Caki2 (cell line): Measurements from ENCODE around the gene SRSF6. TPM values are rescaled to one million over a fixed set of nuclear protein-coding genes. Genes with fewer than 3 reads are reported as not detected.
"Not testable (repeated sequence)": the region's sequence is repeated elsewhere in the genome, so short reads cannot be mapped to it uniquely, and the experiment has no call there.

Experiments used
- DNase-seq: peaks from one replicate; pipeline ENCODE4 v3.0.0-alpha.2; 2015; ENCODE audit warnings: low read depth
- in situ Hi-C: cut with HindIII; loops from 2 replicates; pipeline ENCODE4 v1.10.0; 2016; ENCODE audit warnings: low sequenced_read_pairs, low pct_unique_long_range_greater_than_20kb, mixed read lengths
- total RNA-seq: library from RNA; depleted of rRNA; stranded (reverse); fragments of >200 nt; shearing (Covaris generic); gene quantifications from 2 replicates; pipeline ENCODE4 v1.2.3, GENCODE V29; 2014; ENCODE audit warnings: low replicate concordance

The SRSF6 gene
- total RNA-seq, 1 experiment from 2014 or later = 13.1 TPM

DNA sequence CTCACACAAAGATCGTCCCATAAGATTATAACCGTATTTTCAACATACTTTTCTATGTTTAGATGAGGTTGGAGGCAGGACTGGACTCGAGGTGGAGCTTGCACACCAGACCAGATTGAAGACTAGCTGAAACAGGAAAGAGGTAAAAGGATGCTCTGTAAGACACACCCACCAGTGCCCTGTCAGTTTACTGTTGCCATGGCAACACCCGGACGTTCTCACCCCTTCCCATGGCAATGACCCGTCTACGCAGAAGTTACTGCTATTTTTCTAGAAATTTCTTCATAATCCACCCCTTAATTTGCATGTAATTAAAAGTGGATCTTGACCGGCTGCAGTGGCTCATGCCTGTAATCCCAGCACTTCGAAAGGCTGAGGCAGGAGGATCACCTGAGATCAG, 13.6 kb upstream of the SRSF6 start:
- in situ Hi-C loops = no loop called here
- no peak for DNase-seq

DNA sequence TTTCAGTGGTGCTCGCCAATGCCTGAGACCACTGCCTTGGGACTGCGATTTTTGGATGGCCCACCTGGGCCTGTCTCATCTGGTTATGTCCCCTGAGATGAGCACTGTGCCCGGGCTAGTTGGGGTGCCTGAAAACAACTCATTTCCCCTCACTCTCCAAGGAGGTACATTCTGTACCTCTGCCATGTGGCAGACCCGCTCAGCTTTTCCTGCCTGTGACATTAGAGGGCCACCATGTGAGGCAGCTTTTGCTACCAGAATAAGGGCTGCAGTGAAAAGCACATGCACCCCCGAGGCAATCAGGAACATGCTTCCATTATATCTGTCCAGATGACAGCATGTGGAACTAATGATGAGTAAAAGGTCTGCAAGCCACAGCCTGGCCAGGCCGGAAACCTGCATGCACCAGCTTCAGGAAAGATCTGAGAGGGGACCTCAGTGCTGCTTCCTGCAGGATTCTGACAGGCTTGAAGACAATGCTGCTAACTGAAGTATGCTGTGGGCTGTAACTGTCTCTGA, 11.3 kb upstream of the SRSF6 start:
- no peak for DNase-seq
- in situ Hi-C loops = no loop called here

DNA sequence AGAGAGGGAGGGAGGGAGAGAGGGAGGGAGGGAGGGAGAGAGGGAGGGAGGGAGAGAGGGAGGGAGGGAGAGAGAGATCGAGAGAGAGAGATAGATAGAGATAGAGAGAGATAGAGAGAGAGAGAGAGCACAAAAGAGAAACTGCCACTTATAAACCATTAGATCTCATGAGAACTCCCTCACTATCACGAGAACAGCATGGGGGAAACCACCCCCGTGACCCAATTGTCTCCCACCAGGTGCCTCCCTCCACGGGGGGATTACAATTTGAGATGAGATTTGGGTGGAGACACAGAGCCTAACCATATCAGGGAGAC, 9.3 kb upstream of the SRSF6 start:
- in situ Hi-C loops, DNase-seq: not testable (repeated sequence)

DNA sequence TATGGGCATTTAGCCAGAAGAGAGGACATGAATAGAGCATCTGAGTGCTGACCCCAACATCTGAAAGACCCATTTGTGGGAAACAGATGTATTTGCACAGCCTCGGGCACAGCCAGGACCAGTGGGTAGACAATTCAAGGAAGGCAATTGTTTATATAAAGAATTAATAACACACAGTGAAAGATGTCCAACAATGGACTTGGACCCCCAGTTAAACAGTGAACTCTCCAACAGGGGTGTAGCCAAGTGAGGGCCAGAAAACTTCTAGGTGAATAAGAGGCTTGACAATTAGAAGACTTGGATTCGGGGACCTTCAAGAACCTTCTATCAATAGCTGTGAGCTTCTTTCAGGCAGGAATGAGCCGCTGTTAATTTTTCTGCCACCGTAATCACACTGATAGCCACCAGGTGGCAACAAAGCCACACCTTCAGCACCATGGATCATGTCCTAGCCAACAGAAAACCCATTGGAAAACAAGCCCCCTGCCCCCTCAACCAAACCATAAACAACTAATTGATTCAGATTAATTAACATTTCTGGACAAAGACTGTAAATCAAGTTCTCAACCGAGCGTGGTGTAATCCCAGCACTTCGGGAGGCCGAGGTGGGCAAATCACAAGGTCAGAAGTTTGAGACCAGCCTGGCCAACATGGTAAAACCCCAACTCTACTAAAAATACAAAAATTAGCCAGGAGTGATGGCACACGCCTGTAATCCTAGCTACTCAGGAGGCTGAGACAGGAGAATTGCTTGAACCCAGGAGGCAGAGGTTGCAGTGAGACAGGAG, 8.8 kb upstream of the SRSF6 start:
- DNase-seq = peak; percentile 37
- in situ Hi-C loops = no loop called here

DNA sequence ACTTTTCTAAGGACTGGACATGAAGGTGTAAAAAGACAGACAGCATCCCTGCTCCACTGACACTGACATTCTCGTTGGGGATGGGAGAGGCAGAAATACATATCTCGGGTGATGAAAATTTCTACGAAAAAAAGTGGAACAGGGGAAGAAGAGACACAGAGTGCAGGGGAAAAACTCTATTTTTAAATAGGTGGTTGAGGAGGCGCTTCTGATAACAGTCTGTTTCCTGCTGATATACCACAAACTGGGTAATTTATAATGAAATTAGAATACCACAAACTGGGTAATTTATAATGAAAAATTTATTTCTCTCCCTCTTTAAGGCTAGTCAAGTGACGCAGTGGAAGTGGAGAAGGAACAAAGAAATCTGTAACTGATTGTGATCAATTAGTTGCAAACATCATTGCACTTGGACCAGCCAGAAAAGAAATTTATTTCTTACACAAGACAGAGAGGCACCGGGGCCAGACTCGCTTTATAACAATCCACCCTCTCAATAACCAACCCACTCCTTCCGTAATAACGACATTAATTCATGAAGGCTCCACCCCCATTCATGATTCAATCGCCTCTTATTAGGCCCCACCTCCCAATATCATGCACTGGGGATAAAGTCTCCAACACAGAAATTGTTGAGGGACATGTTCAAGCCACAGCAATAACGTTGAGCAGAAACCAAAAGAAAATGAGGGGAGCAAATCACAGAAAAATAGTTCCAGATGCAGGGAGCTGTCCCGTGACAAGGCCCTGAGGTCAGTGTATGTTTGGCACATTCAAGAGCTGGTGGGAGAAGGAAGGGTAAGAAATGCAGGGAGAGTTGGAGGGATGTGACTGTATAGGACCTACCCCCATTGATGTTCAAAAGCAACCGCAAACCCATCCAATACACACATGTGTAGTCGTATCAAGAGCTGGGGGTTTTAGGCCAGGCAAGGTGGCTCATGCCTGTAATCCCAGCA, 6.6 kb upstream of the SRSF6 start:
- in situ Hi-C loops = no loop called here
- no peak for DNase-seq

DNA sequence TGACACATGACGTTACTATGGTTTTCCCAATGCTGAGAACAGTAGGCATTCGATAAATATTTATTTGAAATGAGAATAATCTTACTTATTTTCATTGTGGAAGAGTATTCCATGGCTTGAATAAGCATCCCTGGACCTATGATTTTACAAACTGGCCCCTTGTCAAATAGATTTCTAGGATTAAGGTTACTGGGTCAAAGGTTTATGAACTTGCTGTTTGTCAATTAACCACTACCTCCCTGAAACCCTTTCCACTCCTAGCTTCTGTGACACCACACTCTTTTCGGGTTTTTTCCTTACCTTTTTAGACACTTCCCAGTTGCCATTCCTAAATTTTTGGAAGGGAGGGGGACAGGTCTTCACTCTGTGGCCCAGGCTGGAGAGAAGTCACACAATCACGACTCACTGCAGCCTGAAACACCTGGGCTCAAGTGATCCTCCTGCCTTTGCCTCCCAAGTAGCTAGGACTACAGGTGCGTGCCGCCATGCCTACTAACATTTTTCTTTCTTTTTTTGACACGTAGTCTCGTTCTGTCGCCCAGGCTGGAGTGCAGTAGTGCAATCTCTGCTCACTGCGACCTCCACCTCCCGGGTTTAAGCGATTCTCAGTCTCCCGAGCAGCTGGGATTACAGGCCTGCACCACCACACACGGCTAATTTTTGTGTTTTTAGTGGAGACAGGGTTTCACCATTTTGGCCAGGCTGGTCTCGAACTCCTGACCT, 5.1 kb upstream of the SRSF6 start:
- in situ Hi-C loops = no loop called here
- no peak for DNase-seq

DNA sequence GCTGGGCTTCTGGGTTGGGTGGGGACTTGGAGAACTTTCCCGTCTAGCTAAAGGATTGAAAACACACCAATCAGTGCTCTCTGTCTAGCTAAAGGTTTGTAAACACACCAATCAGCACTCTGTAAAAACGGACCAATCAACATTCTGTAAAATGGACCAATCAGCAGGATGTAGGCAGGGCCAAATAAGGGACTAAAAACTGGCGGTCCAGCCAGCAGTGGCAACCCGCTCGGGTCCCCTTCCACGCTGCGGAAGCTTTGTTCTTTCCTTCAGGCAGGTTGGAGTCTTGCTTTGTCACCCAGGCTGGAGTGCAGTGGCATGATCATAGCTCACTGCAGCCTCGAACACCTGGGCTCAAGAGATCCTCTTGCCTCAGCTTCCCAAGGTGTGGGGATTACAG, 1.4 kb upstream of the SRSF6 start:
- DNase-seq, in situ Hi-C loops: not testable (repeated sequence)

DNA sequence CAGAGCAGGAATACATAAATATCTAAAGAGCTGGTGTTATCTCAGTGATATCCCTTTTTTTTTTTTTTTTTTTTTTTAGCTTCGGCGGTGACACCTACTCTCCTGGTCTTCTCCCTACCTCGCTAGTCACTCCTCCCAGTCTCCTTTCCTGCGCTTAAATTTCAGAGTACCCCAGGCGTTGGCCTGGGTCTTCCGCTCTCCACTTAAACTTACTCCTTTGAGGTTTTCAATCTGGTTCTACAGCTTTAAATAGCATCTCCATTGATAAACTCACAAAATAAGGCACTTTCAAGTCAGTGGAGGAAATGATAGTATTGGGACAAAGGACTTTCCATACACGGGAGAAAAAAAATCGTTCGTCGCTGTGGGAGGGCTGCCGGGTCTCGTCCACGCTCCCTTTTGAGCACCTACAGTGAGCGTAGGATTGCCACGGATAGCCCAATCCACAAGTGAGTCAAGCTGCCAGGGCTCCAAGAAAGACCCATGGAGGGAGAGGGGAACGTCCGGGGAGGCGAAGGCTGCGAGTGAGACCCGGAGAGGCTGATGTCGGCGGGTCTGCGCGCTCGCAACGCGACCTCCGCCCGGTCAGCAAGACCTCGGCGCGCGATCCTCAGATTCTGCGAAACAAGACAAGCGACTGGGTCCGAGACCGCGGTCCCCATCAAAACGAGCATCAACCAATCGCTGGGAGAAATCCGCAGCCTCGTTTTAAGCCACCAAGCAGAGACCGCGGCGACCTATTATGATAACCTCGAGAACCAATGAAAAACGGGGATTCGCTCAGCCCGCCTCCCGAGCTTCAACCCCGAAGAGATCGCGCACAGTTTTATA, 672 bp upstream of the SRSF6 start:
- in situ Hi-C loops = no loop called here
- DNase-seq = peak; percentile 97

DNA sequence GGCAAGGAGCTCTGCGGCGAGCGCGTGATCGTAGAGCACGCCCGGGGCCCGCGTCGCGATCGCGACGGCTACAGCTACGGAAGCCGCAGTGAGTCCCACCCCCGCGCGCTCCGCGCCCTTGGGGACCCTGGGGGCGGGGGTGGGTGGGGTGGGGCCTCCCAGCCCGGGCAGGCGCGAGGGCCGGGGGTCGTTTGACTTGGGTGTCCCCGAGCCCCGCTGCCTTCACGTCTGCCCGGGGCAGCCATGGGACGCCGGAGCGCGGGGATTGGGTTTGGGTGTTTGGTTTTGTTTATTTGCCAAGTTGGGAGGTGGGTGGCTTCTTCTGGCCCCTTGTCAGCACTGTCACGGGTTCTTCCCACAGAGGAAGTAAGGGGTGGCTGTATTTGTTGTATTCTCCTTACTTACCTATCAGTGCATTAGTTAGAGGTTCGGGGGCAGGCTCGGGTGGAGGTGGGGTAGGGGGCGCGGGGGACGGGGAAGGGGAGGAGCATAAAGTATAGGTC, 777 bp downstream of the SRSF6 start:
- in situ Hi-C loops = no loop called here
- DNase-seq = no peak

DNA sequence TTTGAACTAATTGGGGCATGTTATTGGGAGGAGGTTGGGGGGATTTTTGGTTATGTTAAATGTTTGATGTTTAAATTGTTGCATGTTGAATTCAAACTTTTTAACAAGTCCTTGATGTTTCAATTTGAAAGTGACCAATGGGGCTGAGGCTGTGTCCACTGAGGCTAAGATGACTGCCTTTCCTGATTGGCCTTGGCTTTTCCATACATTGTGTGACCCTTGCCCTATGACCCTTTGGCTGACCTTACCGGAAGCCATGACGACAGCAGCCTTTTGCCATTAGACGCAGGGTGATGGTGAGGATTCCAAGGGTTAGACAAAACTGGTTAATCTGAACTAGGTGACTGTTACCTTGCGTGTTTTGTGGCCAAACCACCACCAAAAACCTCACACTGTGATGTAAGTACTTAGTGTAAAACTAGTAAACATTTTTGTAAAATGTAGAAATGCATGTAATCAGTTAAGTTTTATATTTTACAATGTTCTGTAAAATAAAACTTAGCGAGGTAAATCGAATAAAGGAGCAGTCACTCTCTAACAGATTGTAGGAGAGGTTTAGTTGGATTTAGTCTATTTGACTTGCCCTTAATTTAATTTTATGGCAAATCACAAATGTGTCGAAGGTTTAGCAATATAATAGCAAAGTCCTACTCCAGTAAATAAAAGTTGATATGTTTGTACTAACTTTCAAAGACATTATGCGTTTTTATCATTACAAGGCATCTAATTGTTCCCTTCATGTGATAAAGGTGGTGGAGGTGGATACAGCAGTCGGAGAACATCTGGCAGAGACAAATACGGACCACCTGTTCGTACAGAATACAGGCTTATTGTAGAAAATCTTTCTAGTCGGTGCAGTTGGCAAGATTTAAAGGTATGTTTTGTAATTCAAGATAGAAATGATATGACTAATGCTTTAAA, 1.6 kb downstream of the SRSF6 start:
- in situ Hi-C loops = no loop called here
- no peak for DNase-seq

DNA sequence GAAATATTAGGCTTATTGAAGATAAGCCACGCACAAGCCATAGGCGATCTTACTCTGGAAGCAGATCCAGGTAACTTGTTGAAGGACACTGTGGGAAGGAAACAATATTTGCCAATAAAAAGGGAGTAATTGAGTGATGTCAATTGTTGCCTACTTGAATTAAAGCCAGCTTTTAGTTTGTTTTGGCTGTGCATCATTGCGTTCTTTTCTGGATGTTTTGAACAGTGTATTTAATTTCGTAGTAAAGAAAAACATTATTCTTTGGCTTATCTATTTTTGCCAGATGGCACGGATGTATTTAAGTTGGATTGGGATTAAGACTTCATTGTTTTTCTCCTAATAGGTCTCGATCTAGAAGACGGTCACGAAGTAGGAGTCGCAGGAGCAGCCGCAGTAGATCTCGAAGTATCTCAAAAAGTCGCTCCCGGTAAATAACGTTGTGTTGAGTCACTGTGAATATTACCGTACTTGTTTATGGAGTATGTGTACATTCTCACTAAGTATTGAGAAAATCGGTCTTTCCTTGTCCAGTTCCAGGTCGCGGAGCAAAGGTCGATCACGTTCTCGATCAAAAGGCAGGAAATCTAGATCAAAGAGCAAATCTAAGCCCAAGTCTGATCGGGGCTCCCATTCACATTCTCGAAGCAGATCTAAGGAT, 2.6 kb downstream of the SRSF6 start:
- in situ Hi-C loops = no loop called here
- DNase-seq = no peak

DNA sequence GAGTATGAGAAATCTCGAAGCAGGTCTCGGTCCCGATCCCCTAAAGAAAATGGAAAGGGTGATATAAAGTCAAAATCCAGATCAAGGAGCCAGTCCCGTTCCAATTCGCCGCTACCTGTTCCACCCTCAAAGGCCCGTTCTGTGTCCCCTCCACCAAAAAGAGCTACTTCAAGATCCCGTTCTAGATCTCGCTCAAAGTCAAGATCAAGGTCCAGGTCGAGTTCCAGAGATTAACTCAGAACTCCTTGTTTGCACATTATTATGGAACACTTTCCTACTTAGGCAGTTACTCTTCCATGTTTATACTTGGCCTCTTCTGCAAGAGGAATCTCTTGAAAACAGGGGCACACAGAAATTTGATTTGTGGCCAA, 3.1 kb downstream of the SRSF6 start:
- in situ Hi-C loops = no loop called here

DNA sequence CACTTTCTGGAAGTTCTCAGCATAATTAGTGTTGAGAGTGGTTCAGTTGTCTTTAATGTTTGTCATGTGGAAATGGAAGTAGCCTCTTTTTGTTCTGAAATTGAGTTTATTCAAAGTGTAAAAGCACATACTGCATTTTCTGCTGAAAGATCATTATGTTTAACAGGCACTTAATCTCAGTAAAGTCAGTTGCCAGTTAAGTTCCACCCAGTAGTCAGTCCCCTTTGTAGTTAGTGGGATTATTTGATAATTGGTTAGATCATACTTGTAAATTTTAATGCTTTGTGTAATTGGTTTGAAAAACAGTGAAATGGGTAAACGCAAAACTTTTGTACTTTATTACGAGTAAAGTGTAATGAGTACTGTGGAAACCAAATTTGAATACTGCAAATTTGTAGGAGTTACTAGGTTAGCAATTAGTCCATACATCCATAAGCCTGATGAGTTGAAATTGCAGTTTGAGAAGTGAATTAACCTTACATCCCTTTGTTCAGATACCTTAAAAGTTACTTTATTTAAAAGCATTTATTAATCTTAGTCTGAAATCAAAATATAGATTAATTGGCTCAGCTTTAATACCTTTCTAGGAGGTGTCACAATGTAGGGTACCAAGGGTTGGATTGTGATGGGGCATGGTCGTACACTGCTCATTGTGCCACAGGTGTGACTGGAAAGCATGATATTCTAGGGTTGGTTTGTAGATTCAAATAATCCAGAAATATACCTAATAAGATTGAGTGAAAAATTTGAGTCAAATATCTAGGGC, 4.4 kb downstream of the SRSF6 start:
- in situ Hi-C loops = no loop called here
- DNase-seq = no peak

More for the DNA sequence above, 3.1 kb downstream of the SRSF6 start:
- DNase-seq = no peak

DNA sequence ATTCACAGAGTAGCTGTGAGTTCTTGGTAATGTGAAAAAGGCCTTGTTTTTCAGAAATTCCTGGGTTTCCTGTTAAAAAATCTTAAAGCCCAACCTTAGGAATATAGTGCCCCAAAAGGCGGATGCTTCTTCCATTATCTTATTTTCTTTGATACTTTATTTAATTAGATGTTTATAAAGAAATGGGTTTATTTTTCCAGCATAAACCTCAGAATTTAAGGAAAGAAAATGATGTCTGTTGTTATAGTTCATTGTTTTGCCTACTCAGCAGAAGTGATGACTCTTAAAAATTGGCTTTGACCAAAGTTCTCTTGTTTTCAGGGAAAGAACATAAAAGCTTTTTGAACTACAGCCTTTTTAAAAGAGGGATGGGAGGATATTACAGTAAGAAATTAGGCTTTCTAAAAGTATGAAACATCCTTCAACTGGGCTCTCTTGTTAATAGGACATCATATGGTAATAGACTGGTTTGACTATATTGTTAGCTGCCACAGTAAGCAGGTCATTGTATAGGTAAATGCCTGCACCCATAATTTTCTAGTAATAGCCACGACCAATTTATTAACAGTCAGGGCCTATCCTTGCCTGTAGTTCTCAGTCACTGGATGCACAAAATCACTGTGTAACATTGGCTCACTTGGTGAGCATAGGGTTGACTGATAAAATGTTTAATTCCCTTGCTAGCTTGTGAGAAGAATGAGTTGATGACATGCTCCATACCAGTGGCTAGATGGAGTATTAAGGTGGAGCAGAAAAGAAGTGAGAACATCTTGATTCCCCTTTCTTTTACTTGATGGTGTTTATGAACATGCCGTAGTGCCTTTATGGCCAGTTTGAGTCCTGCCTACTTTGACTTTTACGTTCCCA, 5.2 kb downstream of the SRSF6 start:
- no peak for DNase-seq
- in situ Hi-C loops = no loop called here
